Measurements from ENCODE around the gene BRF1. TPM values are rescaled to one million over a fixed set of nuclear protein-coding genes. Genes with fewer than 3 reads are reported as not detected.
A peak's percentile ranks its signal among the peaks of the same experiment; 100 is the strongest.

Gene BRF1
- total RNA-seq, 2 experiments from 2014 or later = 39.0 to 50.9 TPM

- no peaks in the 10 kb centered on the region for H3K27me3 Mint-ChIP-seq
- no peaks in the 10 kb centered on the region for H3K9me3 Mint-ChIP-seq
- DNase-seq = no peak
- no peak overlapping the region for H3K4me3 Mint-ChIP-seq
- ChIA-PET POLR2A (no interaction called here), CTCF (interaction anchor here (1.0 kb wide), 1 partner anchor 58 kb away, joined by 3 read pairs; no protein-coding TSS in a partner anchor)
- H3K4me1 Mint-ChIP-seq = peaks cover 30% of the 10 kb centered on the region
- peak overlapping the region; percentile 13 for H3K27ac Mint-ChIP-seq
- H3K36me3 Mint-ChIP-seq (ENCODE audit: low read depth) = peaks cover 13% of the 10 kb centered on the region
Observed at GRCh38 chr14:105253329-105253682, 47.5 kb downstream of the BRF1 start.

GRCh38 chr14:105252552-105253328 is 48.1 kb downstream of the BRF1 start:
- H3K27ac Mint-ChIP-seq = no peak overlapping the region
- peaks cover 31% of the 10 kb centered on the region for H3K4me1 Mint-ChIP-seq
- H3K27me3 Mint-ChIP-seq = no peaks in the 10 kb centered on the region
- no peak overlapping the region for H3K4me3 Mint-ChIP-seq
- no peak for DNase-seq
- H3K36me3 Mint-ChIP-seq (ENCODE audit: low read depth) = peaks cover 13% of the 10 kb centered on the region
- no peaks in the 10 kb centered on the region for H3K9me3 Mint-ChIP-seq
- CTCF ChIA-PET = interaction anchor here (1.0 kb wide), 1 partner anchor 59 kb away, joined by 3 read pairs; no protein-coding TSS in a partner anchor
- POLR2A ChIA-PET = no interaction called here

- no peaks in the 10 kb centered on the region for H3K27me3 Mint-ChIP-seq
Observed at GRCh38 chr14:105251920-105252319, 48.9 kb downstream of the BRF1 start.

GRCh38 chr14:105250986-105251385 is 49.8 kb downstream of the BRF1 start:
- DNase-seq = no peak

More at GRCh38 chr14:105251920-105252319, 48.9 kb downstream of the BRF1 start:
- H3K9me3 Mint-ChIP-seq = no peaks in the 10 kb centered on the region
- peaks cover 16% of the 10 kb centered on the region for H3K36me3 Mint-ChIP-seq (ENCODE audit: low read depth)
- peaks cover 29% of the 10 kb centered on the region for H3K4me1 Mint-ChIP-seq
- DNase-seq = no peak
- H3K27ac Mint-ChIP-seq = no peak overlapping the region
- ChIA-PET POLR2A (no interaction called here), CTCF (no interaction called here)
- no peak overlapping the region for H3K4me3 Mint-ChIP-seq

GRCh38 chr14:105250008-105250366 is 50.8 kb downstream of the BRF1 start:
- no peak for DNase-seq
- ChIA-PET POLR2A (interaction anchor here (0.6 kb wide), 1 partner anchor 230 kb away, joined by 3 read pairs; no protein-coding TSS in a partner anchor), CTCF (interaction anchor here (1.1 kb wide), 1 partner anchor 9 kb away, joined by 3 read pairs; no protein-coding TSS in a partner anchor)
- Mint-ChIP-seq H3K4me3 (peak overlapping the region; percentile 74), H3K4me1 (peaks cover 33% of the 10 kb centered on the region), H3K27me3 (no peaks in the 10 kb centered on the region), H3K36me3 (ENCODE audit: low read depth) (peaks cover 26% of the 10 kb centered on the region), H3K27ac (no peak overlapping the region), H3K9me3 (no peaks in the 10 kb centered on the region)

More at GRCh38 chr14:105250986-105251385, 49.8 kb downstream of the BRF1 start:
- ChIA-PET CTCF (interaction anchor here (1.1 kb wide), 1 partner anchor 8 kb away, joined by 3 read pairs; no protein-coding TSS in a partner anchor), POLR2A (no interaction called here)
- Mint-ChIP-seq H3K27me3 (no peaks in the 10 kb centered on the region), H3K27ac (peak overlapping the region; percentile 51), H3K4me3 (no peak overlapping the region), H3K36me3 (ENCODE audit: low read depth) (peaks cover 19% of the 10 kb centered on the region), H3K4me1 (peaks cover 29% of the 10 kb centered on the region), H3K9me3 (no peaks in the 10 kb centered on the region)

- CTCF ChIA-PET = interaction anchor here (0.8 to 1.9 kb wide), 2 partner anchors 51 to 159 kb away, joined by 3 to 4 read pairs; partner anchors contain the start of gene BRF1
- Mint-ChIP-seq H3K4me3 (peak overlapping the region; percentile 74), H3K27ac (peak overlapping the region; percentile 78), H3K27me3 (no peaks in the 10 kb centered on the region), H3K9me3 (no peaks in the 10 kb centered on the region), H3K36me3 (ENCODE audit: low read depth) (peaks cover 27% of the 10 kb centered on the region), H3K4me1 (peaks cover 33% of the 10 kb centered on the region)
- DNase-seq = no peak
- POLR2A ChIA-PET = no interaction called here
Observed at GRCh38 chr14:105249182-105250007, 51.4 kb downstream of the BRF1 start.

- H3K9me3 Mint-ChIP-seq = no peaks in the 10 kb centered on the region
- peaks cover 34% of the 10 kb centered on the region for H3K4me1 Mint-ChIP-seq
- ChIA-PET POLR2A (no interaction called here), CTCF (interaction anchor here (0.7 to 1.9 kb wide), 5 partner anchors 43 to 159 kb away, joined by 3 to 4 read pairs (median 3); partner anchors contain the start of gene BRF1)
- peak; percentile 87 for DNase-seq
- no peaks in the 10 kb centered on the region for H3K27me3 Mint-ChIP-seq
- peak within 1 kb of the TSS; percentile 85 for H3K27ac Mint-ChIP-seq
- peak within 1 kb of the TSS; percentile 75 for H3K4me3 Mint-ChIP-seq
- H3K36me3 Mint-ChIP-seq (ENCODE audit: low read depth) = peaks cover 29% of the 10 kb centered on the region
Observed at GRCh38 chr14:105248368-105249181, 52.2 kb downstream of the BRF1 start, which contains the start of gene BTBD6. BTBD6 (plus strand) TSS chr14:105248533; CDS start chr14:105248712, 179 bp downstream.

- POLR2A ChIA-PET = no interaction called here
- no peak for DNase-seq
- Mint-ChIP-seq H3K4me1 (peaks cover 34% of the 10 kb centered on the region), H3K36me3 (ENCODE audit: low read depth) (peaks cover 29% of the 10 kb centered on the region), H3K27ac (peak overlapping the region; percentile 85), H3K27me3 (no peaks in the 10 kb centered on the region), H3K4me3 (peak overlapping the region; percentile 75), H3K9me3 (no peaks in the 10 kb centered on the region)
- CTCF ChIA-PET = interaction anchor here (0.7 to 1.9 kb wide), 4 partner anchors 43 to 158 kb away, joined by 3 to 4 read pairs (median 4); no protein-coding TSS in a partner anchor
Observed at GRCh38 chr14:105247715-105248367, 53.0 kb downstream of the BRF1 start.

- no peak for DNase-seq
- Mint-ChIP-seq H3K9me3 (no peaks in the 10 kb centered on the region), H3K36me3 (ENCODE audit: low read depth) (peaks cover 29% of the 10 kb centered on the region), H3K4me3 (peak overlapping the region; percentile 75), H3K4me1 (peaks cover 34% of the 10 kb centered on the region), H3K27ac (no peak overlapping the region), H3K27me3 (no peaks in the 10 kb centered on the region)
- ChIA-PET CTCF (interaction anchor here (1.4 kb wide), 1 partner anchor 46 kb away, joined by 4 read pairs; no protein-coding TSS in a partner anchor), POLR2A (no interaction called here)
Observed at GRCh38 chr14:105247026-105247425, 53.8 kb downstream of the BRF1 start.

- no peak for DNase-seq
- Mint-ChIP-seq H3K4me3 (no peak overlapping the region), H3K36me3 (ENCODE audit: low read depth) (peaks cover 16% of the 10 kb centered on the region), H3K9me3 (no peaks in the 10 kb centered on the region), H3K27me3 (no peaks in the 10 kb centered on the region), H3K27ac (no peak overlapping the region), H3K4me1 (peaks cover 15% of the 10 kb centered on the region)
- CTCF ChIA-PET = no interaction called here
- POLR2A ChIA-PET = no interaction called here
Observed at GRCh38 chr14:105244334-105244733, 56.5 kb downstream of the BRF1 start.

GRCh38 chr14:105241641-105242040 is 59.2 kb downstream of the BRF1 start:
- H3K27ac Mint-ChIP-seq = no peak overlapping the region

More at GRCh38 chr14:105241641-105242040, 59.2 kb downstream of the BRF1 start:
- ChIA-PET POLR2A (no interaction called here), CTCF (no interaction called here)
- Mint-ChIP-seq H3K36me3 (ENCODE audit: low read depth) (peaks cover 12% of the 10 kb centered on the region), H3K27me3 (no peaks in the 10 kb centered on the region), H3K9me3 (no peaks in the 10 kb centered on the region), H3K4me3 (no peak overlapping the region), H3K4me1 (peaks cover 6% of the 10 kb centered on the region)
- DNase-seq = no peak
